Sciatic nerve (tissue), 2 donors: ENCODE results near the gene FAAP20. TPM values are rescaled to one million over a fixed set of nuclear protein-coding genes. Genes with fewer than 3 reads are reported as not detected.

ENCODE experiments used
- ATAC-seq: fragments of 200-7000 bp; cut with Tn5 transposase; one replicate; pipeline ENCODE4 v1.9.1; 2020; ENCODE audit warnings: mild to moderate bottlenecking, moderate library complexity
- DNase-seq: peaks from one replicate; pipeline ENCODE4 v3.0.0-alpha.2; 2020; ENCODE audit warnings: low spot score
- intact Hi-C: fragments of 100-400 bp; cut with DNase I; formaldehyde crosslinking; loops from one replicate; pipeline ENCODE4 v1.14.2; 2022
- total RNA-seq: library from RNA; stranded (reverse); fragmentation: NEBNext Ultra II Directional; extraction: Animal tissue kit (Norgen Biotek cat#: 25700); gene quantifications from one replicate; pipeline ENCODE4 v1.2.1, GENCODE V29; 2021
- donor health status: DM: no; HTN: no; CAD: no.
- donor health status: DM: no; HTN: no; CAD: no.

Gene FAAP20
- total RNA-seq, 1 donor from 2014 or later, result 43.0 TPM

DNA sequence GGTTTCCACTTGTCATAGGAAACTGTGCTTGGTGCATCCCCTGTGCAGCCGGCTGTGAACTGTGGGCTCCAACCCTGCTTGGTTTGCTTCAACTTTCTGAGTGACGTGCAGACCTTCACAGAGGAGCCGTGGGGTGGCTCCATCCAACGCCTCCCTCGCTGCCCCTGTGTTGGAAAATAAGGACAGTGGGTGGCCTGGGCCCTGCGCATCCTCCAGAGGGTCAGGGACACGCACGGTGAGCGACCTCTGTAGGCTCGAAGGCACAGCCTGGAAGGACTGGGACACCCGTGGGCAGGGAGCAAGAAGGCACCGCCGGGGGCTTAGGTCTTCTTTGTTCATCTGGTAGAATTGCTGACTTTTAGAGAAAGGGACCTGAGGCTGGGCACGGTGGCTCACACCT is 6.5 kb upstream of the FAAP20 start:
- no peak for DNase-seq
- intact Hi-C loops, result no loop called here

DNA sequence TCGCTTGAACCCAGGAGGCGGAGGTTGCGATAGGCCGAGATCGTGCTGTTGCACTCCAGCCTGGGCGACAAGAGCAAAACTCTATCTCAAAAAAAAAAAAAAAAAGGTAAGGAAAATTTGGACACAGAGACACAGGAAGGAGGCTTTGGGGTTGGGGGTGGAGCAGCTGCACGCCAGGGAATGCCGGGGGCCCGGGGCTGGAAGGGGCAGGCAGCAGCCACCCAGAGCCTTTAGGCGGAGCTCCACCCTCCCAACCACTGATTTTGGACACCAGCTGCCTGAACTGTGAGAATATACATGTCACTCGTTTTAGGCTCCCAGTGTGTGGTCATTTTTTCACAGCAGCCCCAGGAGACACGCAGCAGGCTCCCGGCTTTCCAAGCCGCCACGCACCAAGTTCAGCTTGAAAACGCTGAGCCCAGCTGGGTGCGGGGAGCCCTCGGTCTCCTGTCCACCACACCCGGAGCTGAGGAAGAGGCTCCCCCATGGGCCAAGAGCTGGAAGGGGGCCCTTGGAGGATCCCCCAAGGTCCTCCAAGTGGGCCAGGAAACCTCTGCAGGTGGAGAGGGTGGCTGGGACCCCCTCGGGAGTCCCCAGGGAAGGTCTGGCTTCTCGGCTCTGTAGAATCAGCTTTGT is 5.9 kb upstream of the FAAP20 start:
- no peak for DNase-seq
- intact Hi-C loops, result no loop called here
- no peak for ATAC-seq

More for the DNA sequence above, 6.5 kb upstream of the FAAP20 start:
- ATAC-seq, result no peak

GRCh38 chr1:2199042-2199810 is 4.7 kb upstream of the FAAP20 start:
- intact Hi-C loops, result no loop called here
- ATAC-seq, result peak; percentile 89
- DNase-seq, result peak; percentile 91

DNA sequence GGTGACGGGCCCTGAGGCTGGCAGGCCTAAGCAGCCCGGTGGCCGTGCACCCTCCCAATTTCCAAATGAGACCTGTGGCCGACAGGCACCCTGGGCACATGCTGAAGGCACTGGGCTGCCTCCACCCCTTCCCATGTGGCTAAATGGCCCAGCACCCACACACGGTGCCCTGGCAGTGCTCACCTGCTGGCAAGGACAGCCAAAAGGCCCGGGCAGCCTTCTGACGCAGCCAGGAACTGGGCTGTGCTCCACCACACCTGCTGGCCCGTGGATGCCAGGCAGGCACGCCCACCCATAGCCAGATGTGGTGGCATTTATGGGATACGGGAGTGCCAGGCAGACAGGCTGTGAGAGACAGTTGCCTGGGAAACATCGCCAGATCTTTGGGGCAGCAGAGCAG is 4.0 kb upstream of the FAAP20 start:
- DNase-seq, result no peak
- intact Hi-C loops, result no loop called here
- ATAC-seq, result no peak

DNA sequence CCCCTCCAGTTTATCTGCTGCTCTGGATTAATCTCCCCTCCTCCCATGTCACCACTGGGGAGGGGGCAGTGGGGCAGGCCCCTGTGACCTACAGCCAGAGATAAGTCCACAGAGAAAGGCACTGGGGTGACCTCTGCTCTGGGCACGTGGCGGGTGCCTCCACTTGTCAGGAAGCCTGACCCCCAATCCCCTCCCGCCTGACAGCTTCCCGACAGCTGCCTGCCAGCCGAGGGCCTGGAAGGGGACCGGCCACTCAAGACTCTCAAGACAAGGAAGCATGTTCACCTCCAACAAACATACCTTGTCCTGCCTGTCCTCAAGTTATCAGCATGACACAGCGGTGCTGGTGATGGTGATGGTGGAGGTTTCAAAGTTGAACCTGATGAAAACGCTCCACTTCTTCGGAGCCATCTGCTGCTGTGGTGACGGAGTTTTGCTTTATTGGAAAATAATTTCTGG is 3.2 kb upstream of the FAAP20 start:
- ATAC-seq, result no peak
- intact Hi-C loops, result no loop called here

GRCh38 chr1:2196901-2197638 is 2.5 kb upstream of the FAAP20 start:
- DNase-seq (no peak), ATAC-seq (no peak)
- intact Hi-C loops, result no loop called here

More for the DNA sequence above, 3.2 kb upstream of the FAAP20 start:
- DNase-seq, result no peak

- intact Hi-C loops, result loop anchor here (2.0 kb wide), 1 partner anchor 185 kb away; no protein-coding TSS in a partner anchor
- no peak for DNase-seq
- no peak for ATAC-seq
Measured at GRCh38 chr1:2195785-2196184, 1.2 kb upstream of the FAAP20 start.

- intact Hi-C loops, result loop anchor here (2.0 kb wide), 1 partner anchor 186 kb away; no protein-coding TSS in a partner anchor
- DNase-seq (peak; percentile 94), ATAC-seq (peak; percentile 80)
Measured at GRCh38 chr1:2194898-2195673, 514 bp upstream of the FAAP20 start.

- ATAC-seq (no peak), DNase-seq (no peak)
- intact Hi-C loops, result loop anchor here (2.0 kb wide), 1 partner anchor 187 kb away; no protein-coding TSS in a partner anchor
Measured at GRCh38 chr1:2193514-2194281, 874 bp downstream of the FAAP20 start.

DNA sequence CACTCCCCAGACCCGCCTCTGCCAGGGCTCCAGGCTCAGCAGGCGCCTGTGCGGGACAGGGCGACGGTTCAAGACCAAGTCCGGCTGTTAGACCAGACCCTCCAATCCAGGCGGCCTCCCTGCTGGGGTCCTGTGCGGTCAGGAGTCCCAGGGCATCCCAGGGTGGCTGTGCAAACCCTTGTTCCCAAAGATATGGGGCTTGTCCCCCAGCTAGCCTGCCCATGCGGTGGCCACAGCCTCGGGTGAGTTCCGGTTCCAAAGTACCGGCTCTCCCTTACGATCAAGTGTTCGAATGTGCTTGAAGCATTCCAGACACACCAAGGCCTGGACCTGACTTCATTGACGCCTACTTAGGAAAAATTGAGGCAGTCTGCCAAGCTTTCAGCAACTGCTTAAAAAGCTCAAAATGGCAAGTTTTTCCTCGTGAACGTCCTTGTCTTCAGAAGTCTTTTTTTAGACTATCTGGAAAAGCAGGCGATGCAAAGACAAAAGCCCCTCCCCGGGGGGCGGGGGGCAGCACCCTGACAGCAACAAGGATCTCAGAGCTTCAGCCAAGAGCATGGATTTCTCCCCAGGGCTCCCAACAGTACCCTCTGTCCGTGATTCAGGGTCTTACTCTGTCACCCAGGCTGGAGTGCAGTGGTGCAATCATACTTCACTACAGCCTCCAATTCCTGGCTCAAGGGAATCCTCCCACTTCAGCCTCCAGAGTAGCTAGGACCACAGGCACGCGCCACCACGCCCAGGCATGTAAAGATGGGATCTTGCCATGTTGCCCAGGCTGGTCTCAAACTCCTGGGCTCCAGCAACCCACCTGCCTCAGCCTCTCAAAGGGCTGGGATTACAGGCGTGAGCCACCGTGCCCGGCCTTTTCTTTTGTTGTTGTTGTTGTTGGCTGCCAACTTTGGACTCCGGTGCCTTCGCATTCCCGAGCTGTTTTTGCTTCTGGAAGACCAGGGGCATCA is 2.3 kb downstream of the FAAP20 start:
- DNase-seq, result no peak
- intact Hi-C loops, result no loop called here

GRCh38 chr1:2190491-2190976 is 4.0 kb downstream of the FAAP20 start:
- intact Hi-C loops, result no loop called here
- no peak for ATAC-seq
- DNase-seq, result no peak

More for the DNA sequence above, 2.3 kb downstream of the FAAP20 start:
- ATAC-seq, result no peak

GRCh38 chr1:2189459-2190425 is 4.8 kb downstream of the FAAP20 start:
- DNase-seq (peak; percentile 97), ATAC-seq (peak; percentile 94)
- intact Hi-C loops, result loop anchor here (10.0 kb wide), 2 partner anchors 55 to 345 kb away; partner anchors contain the start of gene HES5

- DNase-seq, result no peak
- ATAC-seq, result no peak
- intact Hi-C loops, result loop anchor here (10.0 kb wide), 2 partner anchors 54 to 346 kb away; partner anchors contain the start of gene HES5
Measured at GRCh38 chr1:2188336-2188735, 6.2 kb downstream of the FAAP20 start.

GRCh38 chr1:2187619-2188018 is 7.0 kb downstream of the FAAP20 start:
- DNase-seq (no peak), ATAC-seq (no peak)
- intact Hi-C loops, result loop anchor here (10.0 kb wide), 2 partner anchors 53 to 347 kb away; partner anchors contain the start of gene HES5

- ATAC-seq (no peak), DNase-seq (no peak)
Measured at GRCh38 chr1:2186901-2187300, 7.7 kb downstream of the FAAP20 start.

More at GRCh38 chr1:2186901-2187300, 7.7 kb downstream of the FAAP20 start:
- intact Hi-C loops, result loop anchor here (10.0 kb wide), 2 partner anchors 52 to 348 kb away; partner anchors contain the start of gene HES5
